DMS79 (cell line): ENCODE measurements around the gene ENO3.

Experiments
- DNase-seq: peaks from one replicate; lab custom pipeline; 2025; lab: John Stamatoyannopoulos, UW

The ENO3 gene

DNA sequence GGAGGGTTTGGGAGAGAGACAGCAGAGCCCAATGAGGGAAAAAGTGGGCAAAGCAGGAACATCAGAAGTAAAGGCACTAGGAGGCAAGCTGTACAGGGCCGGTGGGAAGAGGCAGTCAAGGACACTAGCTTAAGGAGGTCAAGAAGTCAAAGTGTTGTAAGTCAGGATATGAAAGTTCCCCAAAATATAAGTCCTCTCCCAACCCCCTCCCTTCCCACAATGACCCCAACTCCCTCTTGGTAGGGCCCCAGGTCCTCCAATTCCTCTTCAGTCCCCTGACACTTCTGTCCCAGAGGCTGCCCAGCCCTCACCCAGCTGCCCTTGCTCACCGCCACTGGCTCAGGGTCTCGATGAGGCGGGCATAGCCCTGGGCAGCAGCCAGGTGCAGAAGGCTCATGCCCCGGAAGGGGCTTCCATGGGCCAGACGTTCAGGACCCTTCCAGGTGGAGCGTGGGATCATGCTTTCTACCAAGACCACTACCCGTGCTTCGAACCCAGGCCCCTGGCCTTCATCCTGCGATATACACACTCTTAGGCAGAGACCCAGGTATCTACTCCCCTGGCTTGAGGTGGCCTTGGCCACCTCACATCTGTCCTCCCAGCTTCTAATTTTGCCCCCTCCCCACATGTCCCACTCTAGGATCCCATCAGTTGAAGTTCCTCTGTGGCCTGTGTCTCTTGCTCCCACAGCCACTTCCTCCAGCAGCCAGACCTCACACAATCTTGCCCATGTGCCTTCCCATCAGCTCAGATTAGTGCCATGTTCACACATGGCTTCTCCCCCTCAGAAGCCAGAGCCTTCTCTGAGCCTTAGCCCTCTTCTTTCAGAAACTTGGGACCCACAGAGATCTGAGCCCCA lies 22.6 kb downstream of the ENO3 start:
- no peak for DNase-seq

- DNase-seq, result no peak
Observed at GRCh38 chr17:4974115-4974670, 23.3 kb downstream of the ENO3 start.

DNA sequence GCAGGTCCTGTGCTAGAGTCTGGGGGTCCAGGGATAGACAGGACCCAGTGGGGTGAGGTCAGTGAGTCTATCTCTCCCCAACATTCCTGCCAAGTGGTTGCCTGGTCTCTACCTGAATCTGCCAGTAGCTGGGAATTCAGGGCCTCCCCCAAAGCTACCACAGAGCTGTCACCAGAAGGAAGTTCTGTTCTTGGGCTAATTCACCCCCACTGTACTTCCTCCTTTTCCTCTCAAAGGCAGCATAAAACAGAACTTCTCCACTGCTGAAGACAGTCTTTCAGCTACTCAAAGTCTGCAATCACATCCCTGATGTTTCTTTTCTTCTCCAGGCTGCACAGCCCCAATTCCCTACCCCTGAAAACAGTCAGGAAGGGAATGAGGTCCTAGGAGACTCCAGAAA lies 27.8 kb downstream of the ENO3 start:
- DNase-seq, result no peak

DNA sequence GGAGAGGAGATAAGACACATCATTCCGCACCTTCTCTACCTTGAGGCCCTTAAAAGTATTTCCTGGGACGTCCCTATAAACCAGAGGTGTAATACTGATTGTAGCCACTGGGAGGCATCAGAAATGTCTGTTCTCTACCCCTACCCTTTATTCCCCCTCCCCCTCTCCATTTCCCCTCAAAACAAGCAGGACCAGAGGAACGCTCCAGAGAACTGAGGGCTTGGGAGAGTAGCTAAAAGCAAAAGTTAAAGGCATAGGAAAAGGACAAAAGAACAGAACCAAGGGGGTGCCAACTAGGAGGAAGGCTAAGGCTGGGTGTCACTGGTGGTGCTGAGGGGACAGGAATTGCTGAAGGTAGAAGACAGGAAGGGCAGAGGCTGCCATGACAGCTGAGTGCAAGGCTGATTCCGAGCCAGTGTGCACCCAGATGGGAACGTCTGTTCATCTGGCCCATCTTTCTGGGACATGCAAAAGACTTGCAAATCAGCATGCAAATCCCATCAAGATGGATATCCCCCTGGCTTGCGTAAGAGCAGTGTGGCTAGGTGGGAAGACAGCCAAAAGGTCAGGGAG lies 29.8 kb downstream of the ENO3 start:
- no peak for DNase-seq

GRCh38 chr17:4982305-4982704 lies 31.4 kb downstream of the ENO3 start:
- DNase-seq, result no peak

DNA sequence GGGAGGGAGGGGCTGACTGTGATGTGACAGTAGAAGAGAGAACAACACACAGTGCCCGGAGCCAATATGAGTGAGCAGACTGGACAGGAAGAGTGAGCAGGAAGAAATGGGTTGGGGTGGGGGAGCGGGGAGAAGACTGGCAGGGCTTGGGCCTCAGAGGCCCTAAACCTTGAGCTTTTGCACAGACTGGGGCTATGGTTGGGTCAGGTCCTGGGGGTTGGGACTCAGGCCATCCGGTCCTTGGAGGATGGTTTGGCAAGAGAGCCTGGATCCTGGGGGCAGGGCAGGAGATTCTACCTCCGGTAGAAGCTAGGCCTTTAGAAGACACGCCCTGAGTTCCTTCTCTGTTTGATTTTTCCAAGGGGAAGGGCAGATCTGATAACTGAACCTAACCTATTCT lies 35.5 kb downstream of the ENO3 start:
- no peak for DNase-seq

GRCh38 chr17:4986951-4987766 lies 36.2 kb downstream of the ENO3 start, which contains the start of gene CAMTA2:
Gene CAMTA2, minus strand, starts transcription at chr17:4987675. Its CDS starts 1,453 bp downstream, at chr17:4986222.
- peak; percentile 69 for DNase-seq

DNA sequence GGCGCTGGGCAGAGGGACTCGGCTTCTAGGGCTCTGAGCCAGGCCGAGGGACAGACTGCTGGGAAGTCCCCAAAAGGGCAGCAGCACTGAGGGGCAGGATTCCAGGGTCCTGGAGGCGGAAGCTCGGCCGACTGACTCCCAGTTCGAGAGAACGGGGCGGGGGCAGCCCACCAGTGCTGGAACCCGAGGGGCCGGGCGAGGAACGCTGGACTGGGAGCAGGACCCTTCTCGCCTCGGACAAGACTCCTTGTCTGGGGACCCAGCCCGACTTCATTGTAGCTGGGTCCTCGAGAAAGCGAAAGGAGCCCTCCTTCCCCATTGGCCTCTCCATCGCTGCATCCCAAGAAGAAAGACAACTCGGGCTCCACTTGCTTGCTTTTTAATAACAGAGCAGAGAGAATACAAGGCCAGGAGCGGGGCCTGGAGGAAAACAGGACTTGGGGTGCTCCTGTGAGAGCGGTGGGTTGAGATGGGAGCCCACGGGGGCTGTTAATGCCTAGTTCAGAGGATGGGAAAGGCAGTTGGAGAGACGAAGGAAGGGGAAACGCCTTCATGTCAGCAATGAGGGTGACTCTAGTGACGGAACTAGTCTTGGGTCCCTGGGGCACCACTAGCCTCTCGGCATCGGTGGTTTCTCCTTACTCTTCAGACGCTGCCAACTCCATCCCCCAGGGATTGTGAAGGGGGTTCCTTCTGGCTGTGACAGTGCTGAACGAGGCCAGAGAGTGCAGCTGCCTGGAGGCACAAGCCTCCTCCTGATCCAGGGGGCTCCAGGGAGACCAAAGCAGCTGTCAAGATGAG lies 37.0 kb downstream of the ENO3 start:
- DNase-seq, result peak; percentile 17

- no peak for DNase-seq
Observed at GRCh38 chr17:4994081-4994595, 43.2 kb downstream of the ENO3 start.

GRCh38 chr17:4997302-4998026 lies 46.5 kb downstream of the ENO3 start, which contains the start of the genes INCA1 and KIF1C:
Gene INCA1, minus strand, starts transcription at chr17:4997522. Its CDS starts 3,085 bp downstream, at chr17:4994437.
Gene KIF1C, plus strand, starts transcription at chr17:4997950. Its CDS starts 2,297 bp downstream, at chr17:5000247.
- peak; percentile 77 for DNase-seq

DNA sequence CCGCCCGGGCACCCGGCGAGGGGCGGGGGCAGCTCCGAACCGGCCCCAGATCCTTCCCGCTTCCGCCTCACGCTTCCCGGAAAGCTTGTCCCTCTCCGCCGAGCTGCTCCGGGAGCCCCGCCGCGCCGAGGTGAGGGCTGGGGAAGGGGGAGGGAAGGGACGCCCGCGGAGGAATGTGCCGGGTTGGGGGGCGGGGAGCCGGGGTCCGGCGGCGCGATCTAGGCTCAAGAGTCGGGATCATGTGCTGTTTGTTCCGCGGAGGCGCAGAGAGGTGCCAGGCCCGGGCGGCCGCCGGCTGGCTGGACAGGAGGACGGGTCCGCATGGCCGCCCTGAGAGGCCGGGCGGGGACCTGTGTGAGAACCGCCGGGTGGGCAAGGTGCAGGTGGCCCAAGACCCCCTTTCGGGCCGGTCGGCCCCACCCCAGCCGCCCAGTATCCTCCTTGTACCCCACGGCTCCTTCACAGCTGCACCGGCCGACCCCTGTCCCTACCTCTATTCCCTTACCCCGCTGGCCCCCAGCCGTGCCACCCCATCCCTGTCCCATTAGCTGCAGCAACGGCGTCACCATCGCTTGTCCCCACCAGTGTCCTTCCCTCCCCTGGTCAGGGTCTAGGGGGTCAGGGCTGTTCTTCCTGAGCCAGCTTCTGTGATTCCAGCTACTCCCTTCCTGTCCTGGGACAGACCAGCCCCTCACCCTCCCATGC lies 47.3 kb downstream of the ENO3 start:
- DNase-seq, result no peak

DNA sequence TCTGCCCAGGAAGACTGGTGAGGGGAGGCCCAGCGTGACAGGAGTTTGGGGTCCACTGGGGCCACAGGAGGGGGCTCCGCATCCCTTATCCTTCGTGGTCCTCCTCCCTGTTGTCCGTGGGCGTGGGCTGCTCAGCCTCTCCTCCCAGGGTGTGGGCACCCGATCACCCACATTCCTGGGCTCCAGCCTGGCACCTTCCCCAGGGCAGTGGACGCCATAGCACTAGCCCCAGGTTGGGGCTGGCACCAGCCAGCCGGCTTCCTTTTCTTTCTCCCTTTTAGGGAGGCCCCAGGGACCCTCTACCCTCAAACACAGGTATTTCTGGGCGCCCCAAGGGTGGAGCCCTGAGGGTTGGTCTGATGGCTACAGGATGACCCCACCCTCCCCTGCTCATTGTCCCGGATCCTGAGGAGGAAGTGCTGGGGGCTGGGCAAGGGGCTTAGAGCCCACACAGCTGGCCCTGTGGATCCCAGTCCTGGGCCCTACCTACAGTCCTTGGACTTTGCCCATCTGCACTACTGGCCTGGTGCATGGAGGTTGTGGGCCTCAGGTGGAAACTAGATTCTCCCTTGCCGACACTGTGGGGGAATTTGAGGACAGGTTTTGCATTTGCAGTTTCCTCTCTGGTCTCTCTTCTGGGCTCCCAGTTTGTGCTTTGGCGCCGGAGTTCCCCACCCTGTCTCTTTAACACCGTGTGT lies 48.0 kb downstream of the ENO3 start:
- DNase-seq, result no peak

DNA sequence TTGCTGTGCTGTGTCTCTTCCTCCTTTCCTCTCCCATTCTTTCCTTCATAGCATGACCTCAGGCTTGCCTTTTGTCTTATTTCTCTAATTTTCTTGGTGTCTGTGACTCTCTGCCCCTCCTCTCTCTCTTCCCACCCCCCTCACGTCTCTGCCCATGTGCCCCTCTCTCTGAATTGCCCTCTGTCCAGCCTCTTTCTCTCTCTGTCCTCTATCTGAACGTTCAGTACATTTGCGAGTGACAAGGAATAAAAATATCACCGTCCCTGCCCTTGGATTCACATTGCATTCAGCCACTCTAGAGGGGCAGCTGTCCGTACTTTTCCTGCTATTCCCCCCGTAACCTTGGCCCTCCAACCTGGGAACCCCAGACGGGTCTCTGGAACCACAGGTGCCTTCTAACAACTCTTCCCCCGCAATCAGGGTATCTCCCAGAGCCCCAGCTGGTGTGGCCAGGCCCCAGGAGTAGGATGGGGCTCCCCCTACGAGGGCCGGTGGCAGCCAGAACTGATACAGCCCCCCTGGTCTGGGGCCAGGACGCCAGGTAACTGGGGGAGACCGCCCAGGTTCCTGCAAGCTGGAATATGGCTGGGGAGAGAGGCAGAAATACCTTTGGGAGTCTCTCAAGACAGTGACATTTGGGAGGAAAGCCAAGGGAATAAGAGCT lies 48.6 kb downstream of the ENO3 start:
- no peak for DNase-seq

- no peak for DNase-seq
Observed at GRCh38 chr17:5000237-5000639, 49.3 kb downstream of the ENO3 start.

DNA sequence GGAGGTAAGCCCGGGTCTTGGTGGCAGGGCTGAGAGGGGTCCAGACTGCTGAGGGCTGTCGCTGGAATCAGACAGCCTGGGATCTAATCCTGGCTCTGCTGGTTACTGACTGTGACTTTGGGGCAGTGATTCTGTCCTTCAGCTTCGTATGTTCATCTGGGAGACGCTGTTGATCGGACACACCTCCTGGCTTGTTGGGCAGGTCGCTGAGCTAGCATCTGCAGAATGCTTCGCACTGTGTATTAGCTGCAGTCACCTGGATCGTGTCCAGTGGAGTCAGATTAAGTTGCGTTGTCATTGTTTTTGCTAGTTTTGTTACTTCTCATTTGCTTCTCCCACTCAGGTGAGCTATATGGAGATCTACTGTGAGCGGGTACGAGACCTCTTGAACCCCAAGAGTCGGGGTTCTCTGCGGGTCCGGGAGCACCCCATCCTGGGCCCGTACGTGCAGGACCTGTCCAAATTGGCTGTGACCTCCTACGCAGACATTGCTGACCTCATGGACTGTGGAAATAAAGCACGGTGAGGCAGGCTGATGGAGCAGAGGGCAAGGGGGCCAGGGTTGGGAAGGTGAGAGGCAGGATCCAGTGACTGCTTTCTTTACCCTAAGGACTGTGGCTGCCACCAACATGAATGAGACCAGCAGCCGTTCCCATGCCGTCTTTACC lies 51.3 kb downstream of the ENO3 start:
- DNase-seq, result no peak

DNA sequence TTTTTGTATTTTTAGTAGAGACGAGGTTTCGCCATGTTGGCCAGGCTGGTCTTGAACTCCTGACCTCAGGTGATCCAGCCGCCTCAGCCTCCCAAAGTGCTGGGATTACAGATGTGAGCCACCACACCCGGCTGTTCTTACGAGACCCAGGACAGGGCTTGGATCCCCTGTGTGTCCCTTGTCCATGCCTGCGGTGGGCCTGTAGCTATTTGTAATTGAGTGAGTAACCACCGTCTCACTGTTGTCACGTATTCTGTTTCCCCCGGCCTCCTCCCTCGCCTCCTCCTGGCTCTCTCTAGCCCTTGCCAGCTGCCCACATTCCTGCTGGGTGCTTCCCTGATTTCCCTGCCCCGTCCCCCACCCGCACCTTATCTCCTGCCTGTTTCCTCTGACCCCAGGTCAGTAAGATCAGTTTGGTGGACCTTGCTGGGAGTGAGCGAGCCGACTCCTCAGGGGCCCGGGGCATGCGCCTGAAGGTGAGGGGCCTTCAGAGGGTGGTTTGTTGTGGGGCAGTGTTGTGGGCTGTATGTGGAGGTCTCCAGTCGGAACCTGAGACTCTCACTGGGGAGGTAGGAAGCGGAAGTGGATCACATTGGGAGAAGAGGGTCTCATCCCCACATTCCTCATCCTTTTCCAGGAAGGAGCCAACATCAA lies 52.4 kb downstream of the ENO3 start:
- no peak for DNase-seq
